Putamen (tissue), 1 donor: ENCODE measurements around the gene PDE4D.
A peak's percentile ranks its signal among the peaks of the same experiment; 100 is the strongest.
"Not testable (repeated sequence)": the region's sequence is repeated elsewhere in the genome, so short reads cannot be mapped to it uniquely, and the experiment has no call there.

Source experiments
- DNase-seq: peaks from one replicate; pipeline ENCODE4 v3.0.0-alpha.2; 2016; ENCODE audit warnings: low spot score

PDE4D gene

DNA sequence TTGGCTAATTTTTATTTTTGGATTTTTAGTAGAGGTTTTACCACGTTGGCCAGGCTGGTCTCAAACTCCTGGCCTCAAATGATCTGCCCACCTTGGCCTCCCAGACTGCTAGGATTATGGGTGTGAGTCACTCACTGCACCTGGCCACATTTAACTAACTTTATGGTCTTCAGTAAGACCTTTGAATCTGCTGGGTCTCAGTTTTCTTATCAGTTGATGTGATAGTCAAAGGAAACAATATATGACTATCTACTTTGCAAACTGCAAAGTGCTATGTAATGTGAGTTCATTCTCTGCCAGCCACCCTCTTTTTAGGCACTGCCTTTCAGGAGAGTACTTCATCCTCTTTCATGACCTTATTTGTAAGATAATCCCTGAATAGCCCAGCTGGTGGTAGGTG lies 474.7 kb downstream of the PDE4D start:
- no peak for DNase-seq

DNA sequence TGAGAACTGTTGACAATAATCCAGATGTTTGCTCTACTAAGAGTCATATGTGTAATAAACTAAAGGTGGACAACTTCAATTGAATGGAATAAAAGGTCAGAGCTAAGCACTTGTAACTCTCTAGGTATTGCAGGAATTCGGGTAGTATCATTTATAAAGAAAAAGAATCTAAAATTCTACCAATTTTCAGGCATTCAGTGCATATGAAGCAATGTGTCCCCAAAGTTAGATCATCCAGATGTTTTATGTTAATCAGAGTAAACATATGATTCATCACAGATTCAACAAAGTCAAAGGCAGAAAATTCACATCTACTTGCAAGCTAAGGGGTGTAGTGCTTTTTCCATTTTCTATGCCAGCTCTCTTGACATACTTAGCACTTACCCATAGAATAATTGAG lies 477.1 kb downstream of the PDE4D start:
- DNase-seq = no peak

- no peak for DNase-seq
Measured at GRCh38 chr5:59416026-59416425, 477.5 kb downstream of the PDE4D start.

DNA sequence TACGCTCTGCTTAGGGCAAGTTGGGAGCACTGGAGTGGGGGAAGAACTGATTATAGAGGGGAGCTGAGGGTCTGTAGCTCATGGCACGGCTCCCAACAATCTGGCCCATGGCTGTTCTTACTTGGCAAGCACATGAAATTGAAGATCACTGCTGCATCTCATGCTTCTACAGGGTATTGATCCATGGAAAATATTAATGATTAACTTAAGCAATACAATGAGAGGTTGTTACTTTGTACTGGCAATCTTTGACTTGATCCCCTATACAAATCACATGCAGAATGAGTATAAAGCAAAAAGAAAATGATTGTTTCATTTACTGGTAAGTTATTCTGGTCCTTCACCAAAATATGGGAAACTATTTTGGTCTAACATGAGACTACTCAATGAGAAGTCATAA lies 481.1 kb downstream of the PDE4D start:
- no peak for DNase-seq

DNA sequence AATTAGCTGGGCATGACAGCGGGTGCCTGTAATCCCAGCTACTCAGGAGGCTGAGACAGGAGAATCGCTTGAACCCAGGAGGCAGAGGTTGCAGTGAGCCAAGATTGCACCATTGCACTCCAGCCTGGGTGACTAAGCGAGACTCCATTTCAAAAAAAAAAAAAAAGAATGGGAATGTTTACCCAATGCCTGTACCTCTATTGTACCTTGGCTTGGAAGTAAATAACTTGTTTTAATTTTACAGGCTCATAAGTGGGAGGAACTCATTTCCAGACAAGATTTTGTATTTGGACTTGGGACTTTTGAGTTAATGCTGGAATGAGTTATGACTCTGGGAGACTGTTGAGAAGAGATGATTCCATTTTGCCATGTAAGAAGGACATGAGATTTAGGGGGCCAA lies 484.5 kb downstream of the PDE4D start:
- DNase-seq = not testable (repeated sequence)

DNA sequence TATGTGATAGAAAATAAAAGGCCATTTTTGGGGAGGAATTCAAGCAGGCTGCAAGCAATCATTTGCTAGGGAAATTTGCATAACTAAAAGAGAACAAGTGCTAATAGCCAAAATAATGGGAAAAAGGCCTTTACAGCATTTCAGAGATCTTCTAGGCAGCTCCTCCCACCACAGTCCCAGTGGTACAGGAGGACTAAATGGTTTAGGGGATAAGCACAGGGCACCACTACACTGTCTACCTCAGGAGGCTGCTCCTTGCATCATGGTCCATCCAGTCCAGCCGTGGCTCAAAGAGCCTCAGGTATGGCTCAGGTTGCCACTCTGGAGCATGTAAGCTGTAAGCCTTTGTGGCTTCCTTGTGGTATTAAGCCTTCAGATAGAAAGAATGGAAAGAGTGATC lies 485.6 kb downstream of the PDE4D start:
- DNase-seq = no peak

GRCh38 chr5:59401637-59402036 lies 491.9 kb downstream of the PDE4D start:
- no peak for DNase-seq

- DNase-seq = not testable (repeated sequence)
Measured at GRCh38 chr5:59394956-59395355, 498.6 kb downstream of the PDE4D start.

GRCh38 chr5:59393585-59394420 lies 499.7 kb downstream of the PDE4D start:
- DNase-seq = no peak

GRCh38 chr5:59391576-59391975 lies 501.9 kb downstream of the PDE4D start:
- DNase-seq = no peak

- DNase-seq = no peak
Measured at GRCh38 chr5:59390989-59391388, 502.5 kb downstream of the PDE4D start.

GRCh38 chr5:59390074-59390659 lies 503.4 kb downstream of the PDE4D start:
- no peak for DNase-seq

- no peak for DNase-seq
Measured at GRCh38 chr5:59387127-59387526, 506.4 kb downstream of the PDE4D start.

- no peak for DNase-seq
Measured at GRCh38 chr5:59385700-59386099, 507.8 kb downstream of the PDE4D start.

GRCh38 chr5:59380350-59380951 lies 513.1 kb downstream of the PDE4D start:
- DNase-seq = peak; percentile 52

DNA sequence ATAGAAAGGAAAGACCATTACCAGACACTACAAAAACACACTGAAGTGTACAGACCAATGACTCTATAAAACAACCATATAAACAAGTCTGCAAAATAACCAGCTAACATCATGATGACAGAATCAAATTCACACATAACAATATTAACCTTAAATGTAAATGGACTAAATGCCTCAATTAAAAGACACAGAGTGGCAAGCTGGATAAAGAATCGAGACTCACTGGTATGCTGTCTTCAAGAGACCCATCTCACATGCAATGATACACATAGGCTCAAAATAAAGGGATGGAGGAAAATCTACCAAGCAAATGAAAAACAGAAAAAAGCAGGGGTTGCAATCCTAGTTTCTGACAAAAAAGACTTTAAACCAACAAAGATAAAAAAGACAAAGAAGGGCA lies 519.5 kb downstream of the PDE4D start:
- DNase-seq = not testable (repeated sequence)

- DNase-seq = no peak
Measured at GRCh38 chr5:59371525-59372127, 521.9 kb downstream of the PDE4D start.

- DNase-seq = no peak
Measured at GRCh38 chr5:59368951-59369350, 524.6 kb downstream of the PDE4D start.

GRCh38 chr5:59367791-59368394 lies 525.6 kb downstream of the PDE4D start:
- peak; percentile 62 for DNase-seq

DNA sequence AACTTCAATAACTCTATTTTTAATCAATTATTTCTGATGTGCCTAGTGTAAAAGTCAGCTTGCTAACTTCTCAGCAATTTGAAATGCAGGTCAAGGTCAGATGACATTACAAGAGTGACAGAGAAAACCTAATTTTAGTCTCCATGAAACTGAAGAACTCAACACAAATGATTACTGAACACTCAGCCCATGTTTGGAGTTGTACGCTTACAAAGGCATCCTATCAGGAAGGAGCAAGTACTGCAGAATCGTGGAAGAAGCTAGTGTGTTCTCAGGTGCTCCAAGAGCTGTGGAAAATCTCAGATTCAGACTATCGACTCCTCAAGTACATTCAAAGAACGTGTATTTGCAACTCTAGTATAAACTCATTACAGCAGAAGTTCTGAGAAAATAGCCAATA lies 526.7 kb downstream of the PDE4D start:
- no peak for DNase-seq

GRCh38 chr5:59362438-59362837 lies 531.1 kb downstream of the PDE4D start:
- no peak for DNase-seq

- DNase-seq = no peak
Measured at GRCh38 chr5:59361454-59361853, 532.1 kb downstream of the PDE4D start.
